Measurements from ENCODE around the gene MLF1. TPM values are rescaled to one million over a fixed set of nuclear protein-coding genes. Genes with fewer than 3 reads are reported as not detected.

Gene MLF1
- total RNA-seq, 1 experiment from 2014 or later: 55.5 TPM

DNA sequence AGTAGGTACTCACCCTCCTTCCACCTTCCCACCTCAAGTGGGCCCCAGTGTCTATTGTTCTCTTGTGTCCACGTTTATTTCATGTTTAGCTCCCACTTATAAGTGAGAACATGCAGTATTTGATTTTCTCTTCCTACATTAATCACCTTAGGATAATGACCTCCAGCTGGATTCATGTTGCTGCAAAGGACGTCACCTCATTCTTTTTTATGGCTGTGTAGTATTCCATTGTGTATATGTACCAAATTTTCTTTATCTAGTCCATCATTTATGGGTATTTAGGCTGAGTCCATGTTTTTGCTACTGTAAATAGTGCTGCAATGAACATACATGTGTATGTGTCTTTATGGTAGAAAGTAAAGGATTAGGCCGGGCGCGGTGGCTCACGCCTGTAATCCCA lies 5.9 kb upstream of the MLF1 start:
- Histone ChIP-seq H3K9me2 (ENCODE audit: insufficient read depth) (no peaks in the 10 kb centered on the region), H3F3A (ENCODE audit: insufficient read depth, low read depth) (no peaks in the 10 kb centered on the region), H3K79me2 (ENCODE audit: low read depth) (no peaks in the 10 kb centered on the region), H3K4me1 (replicated peaks; ENCODE audit: insufficient read depth) (no peaks in the 10 kb centered on the region; the same call in 1 of the 2 replicates), H3K4me2 (no peak overlapping the region), H3K27me3 (ENCODE audit: insufficient read depth, low read depth) (no peaks in the 10 kb centered on the region), H3K36me3 (ENCODE audit: low read depth) (no peaks in the 10 kb centered on the region), H3K27ac (no peak overlapping the region), H4K20me1 (ENCODE audit: insufficient read depth) (no peaks in the 10 kb centered on the region), H3K9me3 (ENCODE audit: insufficient read depth, low read depth) (no peaks in the 10 kb centered on the region), H2AFZ (no peak overlapping the region), H3K4me3 (no peak overlapping the region)
- DNase-seq: no peak
- no TSS peak for BruUV-seq (replicated peaks)
- CTCF ChIA-PET: no interaction called here
- intact Hi-C loops (cut with micrococcal nuclease; ENCODE audit: unreplicated experiment): no loop called here
- no peak for TF ChIP-seq EZH2 (IDR thresholded peaks at IDR 0.05; ENCODE audit: low read depth)
- TF ChIP-seq, protein P1, sequence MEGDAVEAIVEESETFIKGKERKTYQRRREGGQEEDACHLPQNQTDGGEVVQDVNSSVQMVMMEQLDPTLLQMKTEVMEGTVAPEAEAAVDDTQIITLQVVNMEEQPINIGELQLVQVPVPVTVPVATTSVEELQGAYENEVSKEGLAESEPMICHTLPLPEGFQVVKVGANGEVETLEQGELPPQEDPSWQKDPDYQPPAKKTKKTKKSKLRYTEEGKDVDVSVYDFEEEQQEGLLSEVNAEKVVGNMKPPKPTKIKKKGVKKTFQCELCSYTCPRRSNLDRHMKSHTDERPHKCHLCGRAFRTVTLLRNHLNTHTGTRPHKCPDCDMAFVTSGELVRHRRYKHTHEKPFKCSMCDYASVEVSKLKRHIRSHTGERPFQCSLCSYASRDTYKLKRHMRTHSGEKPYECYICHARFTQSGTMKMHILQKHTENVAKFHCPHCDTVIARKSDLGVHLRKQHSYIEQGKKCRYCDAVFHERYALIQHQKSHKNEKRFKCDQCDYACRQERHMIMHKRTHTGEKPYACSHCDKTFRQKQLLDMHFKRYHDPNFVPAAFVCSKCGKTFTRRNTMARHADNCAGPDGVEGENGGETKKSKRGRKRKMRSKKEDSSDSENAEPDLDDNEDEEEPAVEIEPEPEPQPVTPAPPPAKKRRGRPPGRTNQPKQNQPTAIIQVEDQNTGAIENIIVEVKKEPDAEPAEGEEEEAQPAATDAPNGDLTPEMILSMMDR (conservative IDR thresholded peaks at IDR 0.05): no peak
- POLR2A ChIA-PET (ENCODE audit: unreplicated experiment): no interaction called here

DNA sequence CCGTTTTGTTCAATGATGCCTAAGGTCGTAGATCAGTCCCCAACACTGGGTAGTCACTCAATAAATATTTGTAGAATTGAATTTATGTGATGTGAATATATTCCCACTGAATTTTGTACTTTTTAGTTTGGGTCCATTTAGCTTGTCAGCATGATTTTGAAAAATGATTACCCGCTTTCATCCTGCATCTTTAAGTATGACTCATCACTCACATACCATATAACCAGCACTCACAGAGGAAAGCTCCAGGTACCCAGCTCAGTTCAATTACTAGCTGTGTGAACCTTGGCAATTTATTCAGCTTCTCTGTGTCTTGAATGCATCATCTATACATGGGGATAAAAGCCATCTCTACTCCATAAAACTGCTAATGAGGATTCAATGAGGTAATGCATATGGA lies 2.2 kb upstream of the MLF1 start:
- peaks cover 5% of the 10 kb centered on the region; the same call in 1 of the 2 replicates for H3K4me1 ChIP-seq (replicated peaks; ENCODE audit: insufficient read depth)
- POLR2A ChIA-PET (ENCODE audit: unreplicated experiment): no interaction called here
- no peaks in the 10 kb centered on the region for H3F3A ChIP-seq (ENCODE audit: insufficient read depth, low read depth)
- no peaks in the 10 kb centered on the region for H3K9me2 ChIP-seq (ENCODE audit: insufficient read depth)
- H3K27me3 ChIP-seq (ENCODE audit: insufficient read depth, low read depth): no peaks in the 10 kb centered on the region
- no peaks in the 10 kb centered on the region for H4K20me1 ChIP-seq (ENCODE audit: insufficient read depth)
- H3K27ac ChIP-seq: no peak overlapping the region
- no peak for TF ChIP-seq EZH2 (IDR thresholded peaks at IDR 0.05; ENCODE audit: low read depth)
- TF ChIP-seq, protein P1 (conservative IDR thresholded peaks at IDR 0.05): no peak
- peak in 1 of 2 experiments; percentile 37 for DNase-seq
- no TSS peak for BruUV-seq (replicated peaks)
- peaks cover 7% of the 10 kb centered on the region; the same call in 1 of the 2 replicates for H3K79me2 ChIP-seq (ENCODE audit: low read depth)
- CTCF ChIA-PET: interaction anchor here (0.6 kb wide), 1 partner anchor 9 kb away, joined by 3 read pairs; no protein-coding TSS in a partner anchor
- H3K36me3 ChIP-seq (ENCODE audit: low read depth): no peaks in the 10 kb centered on the region
- no peak overlapping the region for H3K4me3 ChIP-seq
- H3K9me3 ChIP-seq (ENCODE audit: insufficient read depth, low read depth): no peaks in the 10 kb centered on the region
- no peak overlapping the region for H2AFZ ChIP-seq
- no peak overlapping the region for H3K4me2 ChIP-seq
- intact Hi-C loops (cut with micrococcal nuclease; ENCODE audit: unreplicated experiment): no loop called here

DNA sequence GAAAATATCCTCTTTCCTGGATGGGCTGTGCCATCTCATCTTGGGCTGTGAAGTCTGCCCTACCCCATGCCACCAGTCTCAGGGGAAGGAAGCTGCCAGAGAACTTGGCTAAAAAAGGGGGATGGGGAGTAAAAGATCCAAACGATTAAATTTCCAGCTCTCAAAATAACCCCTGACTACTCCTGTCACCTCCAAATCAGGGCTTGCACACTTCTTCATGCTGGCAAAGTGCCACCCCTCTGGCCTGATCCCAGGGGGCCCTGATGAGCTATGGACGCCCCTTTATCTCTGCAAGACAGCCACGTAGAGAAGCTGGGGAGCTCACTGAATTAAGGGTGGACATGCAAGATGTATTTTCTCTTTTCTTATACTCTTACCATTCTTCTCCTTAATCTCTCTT lies 1.2 kb upstream of the MLF1 start:
- H3K4me2 ChIP-seq: no peak overlapping the region
- ChIA-PET POLR2A (ENCODE audit: unreplicated experiment) (no interaction called here), CTCF (interaction anchor here (0.6 kb wide), 1 partner anchor 1022 kb away, joined by 3 read pairs; no protein-coding TSS in a partner anchor)
- H3K79me2 ChIP-seq (ENCODE audit: low read depth): peaks cover 7% of the 10 kb centered on the region; the same call in 1 of the 2 replicates
- no peak for DNase-seq
- peaks cover 2% of the 10 kb centered on the region; the same call in 1 of the 2 replicates for H3F3A ChIP-seq (ENCODE audit: insufficient read depth, low read depth)
- no peak overlapping the region for H3K4me3 ChIP-seq
- intact Hi-C loops (cut with micrococcal nuclease; ENCODE audit: unreplicated experiment): loop anchor here (2.0 to 5.0 kb wide), 3 partner anchors 73 to 233 kb away; partner anchors contain the start of genes GFM1 and MFSD1
- no TSS peak for BruUV-seq (replicated peaks)
- H3K9me3 ChIP-seq (ENCODE audit: insufficient read depth, low read depth): no peaks in the 10 kb centered on the region
- TF ChIP-seq EZH2 (IDR thresholded peaks at IDR 0.05; ENCODE audit: low read depth): no peak
- H3K27ac ChIP-seq: no peak overlapping the region
- H3K9me2 ChIP-seq (ENCODE audit: insufficient read depth): no peaks in the 10 kb centered on the region
- no peaks in the 10 kb centered on the region for H3K27me3 ChIP-seq (ENCODE audit: insufficient read depth, low read depth)
- H3K4me1 ChIP-seq (replicated peaks; ENCODE audit: insufficient read depth): peaks cover 5% of the 10 kb centered on the region; the same call in 1 of the 2 replicates
- H3K36me3 ChIP-seq (ENCODE audit: low read depth): no peaks in the 10 kb centered on the region
- H4K20me1 ChIP-seq (ENCODE audit: insufficient read depth): 0 out of 2 replicates have a peak, but pooled peaks cover 3% of the 10 kb centered on the region
- H2AFZ ChIP-seq: no peak overlapping the region
